Suprapubic skin (tissue), 4 donors: ENCODE measurements around the gene ZNF385D.

Experiments used
- CTCF ChIP-seq, 2 donors: fragments of 200-600 bp in 1 of 2; fragments of 450-650 bp in 1 of 2; sonication (generic) in 1 of 2; IDR thresholded peaks; one replicate each; pipeline ENCODE4 v1.5.1; 2016 to 2019; ENCODE audit warnings: antibody characterized with exemption in 2 of 2, mild to moderate bottlenecking in 1 of 2, moderate library complexity in 1 of 2
- EP300 ChIP-seq: sonication (generic); formaldehyde crosslinking; IDR thresholded peaks from one replicate; pipeline ENCODE4 v1.6.1; 2017; ENCODE audit warnings: antibody characterized with exemption
- POLR2A ChIP-seq, 2 donors: fragments of 450-650 bp; IDR thresholded peaks; one replicate each; pipeline ENCODE4 v1.6.1; 2017; ENCODE audit warnings: antibody characterized with exemption in 2 of 2, mild to moderate bottlenecking in 2 of 2, moderate library complexity in 2 of 2
- POLR2AphosphoS5 ChIP-seq, 3 donors: sonication (generic); formaldehyde crosslinking; IDR thresholded peaks; one replicate each; pipeline ENCODE4 v1.6.1; 2017; ENCODE audit warnings: antibody characterized with exemption in 3 of 3

GRCh38 chr3:21694506-21694905 is 56.5 kb downstream of the ZNF385D start:
- TF ChIP-seq POLR2A (IDR thresholded peaks at IDR 0.05) (no peak), CTCF (IDR thresholded peaks at IDR 0.05) (no peak), EP300 (no peak), POLR2AphosphoS5 (IDR thresholded peaks at IDR 0.05) (no peak)
